Activated T-cell treated with anti-CD3 and anti-CD28 coated beads, Interleukin-2, amount 50 U/mL, for 48 hours (primary cell): Measurements from ENCODE around the gene LGMN.
A peak's percentile ranks its signal among the peaks of the same experiment; 100 is the strongest.
"Not testable (repeated sequence)": the region's sequence is repeated elsewhere in the genome, so short reads cannot be mapped to it uniquely, and the experiment has no call there.

ENCODE experiments used
- DNase-seq, 2 experiments: peaks; one replicate each; pipeline ENCODE4 v3.0.0-alpha.2; 2020

The LGMN gene

DNA sequence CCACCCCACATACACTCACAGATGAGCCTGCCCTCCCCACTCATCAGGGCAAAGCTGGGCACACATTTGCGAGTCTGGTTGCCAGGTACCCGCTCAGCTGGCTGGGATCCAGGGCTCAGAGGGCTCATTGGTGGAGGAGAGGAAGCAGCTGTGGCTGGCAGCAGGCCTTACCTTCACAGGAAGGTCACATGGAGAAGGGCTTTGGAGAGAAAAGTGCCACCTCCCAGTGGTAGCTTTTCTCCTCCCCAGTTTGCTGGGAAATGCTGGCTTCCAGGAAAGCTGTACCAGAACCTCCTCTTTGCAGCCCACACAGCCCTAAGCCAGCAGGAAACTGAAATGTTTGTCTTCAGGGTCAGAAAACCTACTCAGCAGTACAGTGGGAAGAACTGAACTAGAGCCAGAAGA lies 55.6 kb downstream of the LGMN start:
- DNase-seq, result no peak

DNA sequence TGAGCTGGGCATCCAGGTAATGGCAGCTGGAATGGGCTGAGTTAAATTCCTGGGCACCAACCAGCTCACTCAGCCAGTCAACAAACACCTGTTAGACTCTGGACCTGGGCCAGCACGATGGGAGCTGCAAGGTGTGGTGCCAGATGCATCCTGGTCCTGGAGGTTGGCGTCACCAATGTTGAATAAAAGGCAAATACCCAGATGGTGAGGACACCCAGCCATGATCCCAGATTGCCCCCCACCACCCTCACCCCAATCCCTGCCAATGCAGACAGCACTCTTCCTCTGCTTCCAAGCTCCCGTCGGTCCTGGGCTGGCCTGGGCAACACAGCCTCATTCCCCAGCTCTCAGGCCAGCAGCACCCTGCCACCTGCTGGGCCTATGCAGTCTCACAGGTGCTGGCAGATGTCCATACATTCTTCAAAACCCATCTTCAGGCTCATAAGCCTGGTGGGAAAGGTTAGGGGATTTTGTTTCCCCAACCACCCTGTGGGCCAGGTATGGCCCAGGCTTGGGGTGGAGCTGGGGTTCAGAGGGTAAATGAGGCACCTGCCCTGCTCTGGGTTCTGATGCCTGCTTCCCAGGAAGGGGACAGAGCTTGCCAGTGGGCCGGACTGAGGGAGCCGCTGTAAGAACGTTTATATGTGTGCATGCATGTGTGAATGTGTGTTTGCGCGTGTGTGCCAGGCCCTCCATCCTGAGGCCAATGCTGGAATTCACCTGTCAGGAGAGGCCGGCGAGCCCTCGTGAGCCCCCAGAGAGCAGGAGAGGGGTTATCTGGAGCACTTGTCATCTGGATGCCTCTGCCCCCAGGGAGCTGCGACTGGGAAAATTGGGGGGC lies 58.0 kb downstream of the LGMN start:
- DNase-seq, result no peak

DNA sequence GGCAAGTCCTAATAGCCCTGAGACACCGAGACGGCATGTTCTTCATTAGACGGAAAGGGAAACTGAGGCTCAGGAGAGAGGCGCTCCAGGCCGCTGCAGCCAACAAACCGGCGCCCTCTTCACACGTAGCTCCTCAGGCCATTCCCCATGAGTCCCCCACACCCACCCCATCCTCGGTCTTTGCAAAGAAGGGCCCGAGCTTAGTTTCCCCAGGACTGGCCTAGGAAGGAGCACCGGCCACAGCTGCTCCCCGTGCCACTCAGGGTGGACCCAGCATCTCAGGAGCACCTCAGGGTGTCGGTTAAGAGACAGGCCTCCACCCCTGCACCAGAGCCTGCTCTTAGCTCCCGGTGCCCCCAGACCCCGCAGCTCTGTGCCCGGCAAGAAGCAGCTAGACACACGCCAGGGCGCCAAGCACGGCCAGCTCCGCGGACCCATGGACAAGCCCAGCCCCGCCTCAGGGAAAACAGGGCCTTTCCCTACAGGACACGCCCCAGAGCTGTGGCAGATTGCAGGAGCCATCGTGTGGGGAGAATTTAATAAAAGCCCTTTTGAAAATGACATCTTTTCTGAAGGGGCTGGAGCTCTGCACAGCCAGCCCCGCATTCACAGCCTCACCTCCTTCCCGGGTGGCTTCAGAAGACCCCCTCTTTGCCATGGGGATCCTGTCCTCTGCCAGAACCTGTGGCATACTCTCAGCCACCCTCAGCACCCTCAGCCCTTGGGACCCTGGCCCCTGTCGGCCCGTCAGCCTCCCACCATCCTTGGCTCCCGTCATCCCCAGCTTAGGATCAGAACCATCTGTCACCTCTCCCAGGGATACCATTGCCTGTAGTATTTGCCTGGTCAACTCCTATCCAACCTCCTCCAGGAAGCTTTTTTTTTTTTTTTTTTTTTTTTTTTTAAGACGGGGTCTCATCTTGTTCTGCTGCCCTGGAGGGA lies 59.7 kb downstream of the LGMN start:
- DNase-seq, result no peak

DNA sequence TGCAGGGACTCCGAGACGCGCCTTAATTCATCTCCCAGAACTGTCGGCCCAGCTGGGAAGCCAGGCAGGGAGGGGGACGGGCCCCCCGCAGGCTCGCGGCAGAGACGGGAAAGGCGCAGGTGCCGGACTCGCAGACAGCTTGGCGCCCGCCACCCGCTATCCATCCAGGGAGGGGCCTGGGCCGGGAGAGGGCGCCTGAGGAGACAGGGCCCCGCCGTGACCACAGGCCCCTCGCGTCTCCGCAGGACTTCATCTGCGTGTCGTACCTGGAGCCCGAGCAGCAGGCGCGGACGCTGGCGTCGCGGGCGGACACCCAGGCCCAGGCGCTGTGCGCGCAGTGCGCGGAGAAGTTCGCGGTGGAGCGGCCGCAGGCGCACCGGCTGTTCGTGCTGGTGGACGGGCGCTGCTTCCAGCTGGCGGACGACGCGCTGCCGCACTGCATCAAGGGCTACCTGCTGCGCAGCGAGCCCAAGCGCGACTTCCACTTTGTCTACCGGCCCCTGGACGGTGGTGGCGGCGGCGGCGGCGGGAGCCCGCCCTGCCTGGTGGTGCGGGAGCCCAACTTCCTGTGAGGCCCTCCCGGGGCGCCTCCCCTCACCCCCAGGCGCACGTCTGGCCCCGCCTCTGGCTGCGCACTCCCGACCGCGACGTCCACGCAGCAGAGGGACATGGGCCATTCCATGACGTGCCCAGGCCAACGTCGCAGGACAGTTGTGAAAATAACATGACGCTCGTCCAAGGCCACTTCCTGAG lies 60.6 kb downstream of the LGMN start:
- DNase-seq, result no peak

DNA sequence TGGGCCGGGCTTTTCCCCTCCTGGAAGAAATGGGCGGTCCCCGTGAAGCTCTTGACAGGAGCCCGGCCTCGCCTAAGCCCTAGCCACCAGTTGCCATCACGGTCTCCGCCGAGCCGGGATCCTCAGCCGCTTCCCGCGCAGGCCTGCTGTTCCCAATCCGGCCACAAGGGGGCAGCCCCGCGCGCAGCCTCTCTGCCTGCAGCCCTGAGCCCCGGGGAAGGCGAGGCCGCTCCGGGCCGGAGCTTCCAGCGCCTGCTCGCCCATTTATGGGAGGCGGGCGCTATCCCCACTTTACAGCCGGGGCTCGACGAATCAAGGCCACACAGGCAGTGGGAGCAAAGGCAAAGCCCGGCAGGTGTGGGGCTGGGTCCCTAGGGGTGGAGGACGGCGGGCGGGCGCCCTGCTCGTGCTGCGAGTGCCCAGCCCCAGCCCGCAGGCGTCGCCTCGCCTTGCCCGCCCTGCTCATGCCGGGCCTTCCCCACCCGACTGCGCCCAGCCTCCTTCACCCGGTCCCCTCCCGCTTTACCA lies 61.5 kb downstream of the LGMN start:
- DNase-seq, result peak; percentile 88 to 89

DNA sequence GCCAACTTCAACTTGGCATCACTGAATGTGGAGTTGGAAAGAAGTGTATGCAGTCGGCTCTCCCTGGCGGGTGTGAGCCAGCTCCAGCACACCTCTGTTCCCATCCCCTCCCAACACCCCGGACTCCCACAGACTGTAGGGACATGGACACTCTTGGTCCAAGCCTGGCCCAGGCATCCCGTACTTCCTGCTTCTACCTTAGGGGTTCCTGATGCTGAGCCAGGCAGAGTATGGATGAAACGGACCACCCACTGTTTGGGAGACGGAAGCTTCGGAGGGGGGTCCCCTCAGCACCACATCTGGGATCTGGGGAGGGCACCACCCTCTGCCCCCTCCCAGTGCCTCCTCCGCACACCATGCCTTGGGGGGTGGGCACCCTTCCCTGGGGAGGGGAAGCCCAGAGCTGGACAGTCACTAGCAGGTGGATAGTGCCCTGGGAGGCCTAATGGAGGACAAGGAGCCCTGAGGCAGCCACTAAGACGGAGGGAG lies 62.0 kb downstream of the LGMN start:
- no peak for DNase-seq

DNA sequence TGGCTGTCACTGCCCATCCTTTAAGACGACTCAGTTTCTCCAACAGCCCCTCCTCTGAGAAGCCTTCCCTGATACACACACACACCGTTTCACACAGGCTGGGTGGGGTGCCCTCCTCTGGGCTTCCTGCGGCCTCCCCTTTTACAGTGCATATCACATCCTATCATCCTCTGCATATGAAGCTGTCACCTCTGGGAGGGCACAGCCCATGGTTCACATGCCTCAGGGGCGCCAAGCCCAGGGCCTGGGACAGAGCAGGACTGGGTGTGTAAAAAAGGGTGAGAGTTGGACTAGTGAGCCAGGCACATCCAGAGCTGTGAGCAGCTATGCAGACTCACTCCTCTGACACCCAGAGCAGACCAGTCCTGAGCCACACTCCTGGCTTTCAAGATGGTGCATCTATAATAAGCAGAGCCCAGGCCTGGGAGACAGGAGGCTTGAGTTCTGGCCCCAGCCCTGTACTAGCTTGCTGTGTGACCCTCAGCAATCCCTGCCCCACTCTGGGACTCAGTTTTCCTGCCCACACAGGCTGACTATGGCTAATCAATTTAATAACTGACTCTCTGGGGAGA lies 62.6 kb downstream of the LGMN start:
- no peak for DNase-seq

DNA sequence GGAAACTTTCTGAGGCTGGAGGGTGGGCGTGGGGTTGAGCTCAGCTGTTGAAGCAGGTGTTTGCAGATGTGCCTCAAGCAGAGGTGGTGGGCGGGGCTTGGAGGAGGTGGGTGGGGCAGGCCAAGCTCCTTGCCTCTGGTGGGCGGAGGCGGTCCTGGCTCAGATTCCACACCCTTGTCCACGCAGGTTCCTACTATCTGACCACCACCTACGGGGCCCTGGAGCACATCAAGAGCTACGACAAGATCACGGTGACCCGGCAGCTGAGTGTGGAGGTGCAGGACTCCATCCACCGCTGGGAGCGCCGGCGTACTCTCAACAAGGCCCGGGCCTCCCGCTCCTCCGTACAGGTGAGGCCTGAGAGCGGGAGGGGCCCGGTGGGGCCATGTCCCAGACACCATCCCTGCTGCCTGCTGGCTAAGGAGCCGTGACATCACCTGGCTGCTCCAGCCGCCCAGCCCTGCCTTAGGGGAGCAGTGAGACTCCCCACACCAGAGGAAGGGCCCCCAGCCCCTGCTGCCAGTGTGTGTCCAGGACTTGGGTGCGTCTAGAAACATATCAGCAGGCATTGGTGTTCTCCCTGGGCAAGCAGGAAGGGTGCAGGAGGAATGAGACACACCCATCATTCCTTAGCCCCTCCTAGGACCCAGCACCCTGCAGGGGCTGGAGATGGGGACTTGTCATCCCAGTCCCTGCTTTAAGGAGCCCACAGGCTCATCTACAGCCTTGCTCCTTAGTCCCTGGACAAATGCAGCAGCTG lies 63.4 kb downstream of the LGMN start:
- no peak for DNase-seq

DNA sequence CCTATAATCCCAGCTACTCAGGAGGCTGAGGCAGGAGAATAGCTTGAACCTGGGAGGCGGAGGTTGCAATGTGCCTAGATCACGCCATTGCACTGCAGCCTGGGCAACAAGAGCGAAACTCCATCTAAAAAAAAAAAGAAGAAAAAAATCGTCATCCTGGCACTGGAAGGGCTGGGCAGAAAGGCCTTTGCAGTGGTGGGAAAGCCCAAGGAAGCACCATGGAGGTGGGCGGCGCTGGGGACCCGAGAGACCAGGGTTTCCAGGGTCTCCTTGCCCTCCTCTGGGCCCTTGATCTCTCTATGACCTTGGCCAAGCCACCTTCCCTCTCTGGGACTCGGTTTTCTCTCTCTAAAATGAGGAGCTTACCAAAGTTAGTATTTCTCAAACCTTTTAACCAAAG lies 65.4 kb downstream of the LGMN start:
- no peak for DNase-seq

DNA sequence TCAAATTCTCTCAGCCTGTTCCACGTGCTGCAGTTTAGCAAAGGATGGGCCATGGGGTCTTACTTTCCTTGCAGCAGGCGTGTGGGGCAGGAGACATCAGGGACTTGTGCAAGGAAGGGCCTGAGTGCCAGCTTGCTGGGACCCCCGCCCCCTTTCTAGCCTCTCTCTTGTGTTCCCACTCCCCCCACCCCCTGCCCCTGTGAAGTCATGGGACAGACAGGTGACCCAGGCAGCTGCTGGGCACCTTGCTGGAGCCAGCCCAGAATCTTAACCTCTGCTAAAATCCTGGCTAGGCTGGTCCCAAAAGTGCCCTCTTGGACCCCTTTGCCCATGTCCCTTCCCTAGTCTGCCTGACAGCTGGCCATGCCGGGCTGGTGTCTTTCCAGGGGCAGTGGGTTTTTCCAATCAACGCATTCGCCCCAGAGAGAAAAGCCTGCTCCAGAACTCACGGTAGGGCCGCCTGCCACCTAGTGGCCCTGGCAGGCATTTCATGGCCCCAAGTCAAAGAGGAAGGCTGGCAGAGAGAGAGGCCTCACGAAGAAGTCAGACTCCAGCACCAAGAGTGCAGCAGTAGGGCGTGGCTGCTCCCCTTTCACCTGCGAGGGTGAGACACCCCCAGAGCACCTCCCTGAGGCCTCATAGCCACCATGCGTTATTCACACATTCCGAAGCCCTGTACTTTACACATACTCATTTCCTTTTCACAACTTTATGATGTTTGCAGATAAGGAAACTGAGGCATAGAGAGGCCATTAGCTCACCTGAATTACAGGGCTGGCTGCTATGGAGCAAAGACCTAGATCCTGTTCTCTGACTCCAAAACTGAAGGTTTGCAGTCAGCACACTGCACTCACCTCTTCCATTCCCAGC lies 67.4 kb downstream of the LGMN start:
- peak; percentile 85 to 87 for DNase-seq

DNA sequence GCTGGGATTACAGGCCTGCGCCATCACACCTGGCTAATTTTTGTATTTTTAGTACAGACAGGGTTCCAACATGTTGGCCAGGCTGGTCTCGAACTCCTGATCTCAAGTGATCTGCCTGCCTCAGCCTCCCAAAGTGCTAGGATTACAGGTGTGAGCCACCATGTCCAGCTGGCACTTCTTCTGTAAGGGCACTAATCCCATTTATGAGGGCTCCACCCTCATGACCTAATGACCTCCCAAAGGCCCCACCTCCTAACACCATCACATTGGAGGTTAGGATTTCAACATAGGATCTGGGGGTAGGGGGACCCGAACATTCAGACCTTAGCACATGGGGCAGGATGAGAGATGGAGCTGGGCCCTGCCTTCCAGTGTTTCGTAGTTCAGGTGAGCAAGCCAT lies 68.1 kb downstream of the LGMN start:
- not testable (repeated sequence) for DNase-seq

DNA sequence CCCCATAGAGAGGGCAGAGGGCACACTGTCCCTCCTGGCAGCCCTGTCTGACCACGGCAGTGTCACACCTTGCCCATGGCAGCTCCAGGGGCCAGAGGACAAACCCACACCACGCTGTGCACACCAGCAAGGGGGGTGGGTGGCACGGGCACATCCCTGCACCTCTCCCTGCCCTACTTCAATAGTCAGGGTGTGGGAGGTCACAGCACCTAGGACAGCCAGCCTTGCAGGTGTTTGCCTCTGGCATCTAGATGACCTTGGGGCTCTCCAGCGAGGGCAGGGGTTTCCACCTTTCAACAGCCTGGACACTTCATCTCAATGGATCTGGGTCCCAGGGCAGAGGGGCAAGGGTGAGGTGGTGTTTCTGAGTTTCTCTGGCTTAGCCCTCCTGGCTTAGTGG lies 69.2 kb downstream of the LGMN start:
- DNase-seq, result no peak

DNA sequence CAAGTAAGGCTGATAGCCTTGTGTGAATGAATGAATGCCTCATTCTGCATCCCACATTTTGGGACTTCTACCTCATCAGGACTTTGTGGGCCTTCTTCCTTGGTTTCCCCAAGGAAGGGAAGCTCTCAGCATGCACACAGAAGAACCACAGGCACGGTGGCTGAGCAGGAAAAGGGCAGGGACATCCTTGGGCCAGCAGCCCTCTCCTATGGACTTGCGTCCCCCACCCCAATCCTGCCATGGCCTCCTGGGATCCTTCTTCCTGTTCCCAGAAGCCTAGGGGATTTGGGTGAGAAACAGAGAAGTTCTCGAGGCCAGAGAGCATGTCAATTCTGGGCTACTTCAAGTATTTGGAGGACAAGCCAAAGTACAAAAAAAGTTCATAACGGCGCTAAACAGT lies 69.7 kb downstream of the LGMN start:
- DNase-seq, result no peak

DNA sequence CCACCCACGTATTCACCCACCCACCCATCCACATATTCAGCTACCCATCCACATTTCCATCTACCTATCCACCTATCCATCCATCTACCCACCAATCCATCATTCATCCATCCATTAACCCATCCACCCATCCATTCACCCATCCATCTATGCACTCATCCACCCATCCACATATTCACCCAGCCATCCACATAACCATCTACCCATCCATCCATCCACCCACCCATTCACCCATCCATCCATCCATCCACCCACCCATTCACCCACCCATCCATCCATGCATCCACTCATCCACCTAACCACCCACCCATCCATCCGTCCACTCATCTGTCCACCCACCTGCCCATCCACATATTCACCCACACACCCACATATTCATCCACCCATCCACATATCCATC lies 70.5 kb downstream of the LGMN start:
- no peak for DNase-seq

DNA sequence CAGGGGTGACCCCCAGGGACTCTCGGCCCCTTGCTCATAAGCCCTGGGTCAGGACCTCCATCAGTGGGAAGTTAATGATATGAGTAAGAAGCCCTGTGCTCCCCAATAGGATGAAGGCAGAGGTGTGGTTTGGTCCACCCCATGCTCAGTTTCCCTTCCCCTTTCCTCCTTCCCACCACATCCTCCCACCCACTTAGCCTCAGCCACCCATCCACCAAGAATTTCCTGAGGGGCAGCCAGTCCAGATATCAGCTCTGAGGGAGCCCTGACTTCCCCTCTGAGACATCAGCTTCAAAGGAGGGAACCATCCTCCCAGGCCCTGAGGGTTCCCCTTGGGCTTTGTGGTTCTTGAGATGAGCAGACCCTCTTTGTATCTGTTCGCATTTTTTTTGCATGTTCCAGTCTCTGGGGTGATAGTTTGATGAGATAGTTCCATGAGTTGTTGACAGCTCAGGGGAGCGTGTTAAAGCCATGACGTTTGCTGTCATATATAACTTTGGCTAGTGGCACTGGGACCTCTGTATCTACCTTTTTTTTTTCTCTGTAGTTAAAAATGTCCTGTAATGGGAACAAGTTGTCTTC lies 71.2 kb downstream of the LGMN start:
- DNase-seq, result peak; percentile 82 to 84

DNA sequence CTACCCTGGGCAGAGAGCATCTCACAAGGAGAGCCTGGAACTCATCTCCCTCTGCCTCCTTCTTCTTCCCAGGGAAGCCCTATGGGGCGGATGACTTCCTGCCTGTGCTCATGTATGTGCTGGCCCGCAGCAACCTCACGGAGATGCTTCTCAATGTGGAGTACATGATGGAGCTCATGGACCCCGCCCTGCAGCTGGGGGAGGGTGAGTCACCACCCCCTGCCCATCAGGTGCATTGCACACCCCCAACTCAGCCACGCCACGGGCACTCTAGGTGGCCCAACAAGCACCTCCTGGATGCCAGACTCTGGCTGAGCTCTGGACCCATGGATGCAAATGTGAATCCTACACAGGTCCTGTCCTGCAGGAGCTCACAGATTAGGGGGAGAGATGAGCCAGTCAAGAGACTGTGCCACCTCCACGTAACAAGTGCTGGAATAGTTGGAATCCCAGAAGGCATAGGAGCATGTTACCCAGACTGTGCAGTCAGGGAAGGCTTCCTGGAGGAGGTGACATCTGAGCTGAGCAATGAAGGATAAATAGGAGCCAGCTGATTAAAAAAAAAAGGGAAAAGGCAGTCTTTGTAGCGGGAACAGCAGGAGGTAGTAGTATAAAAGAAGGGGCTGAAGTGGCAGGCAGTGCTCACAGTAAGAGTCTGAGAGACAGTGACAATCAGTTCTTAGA lies 71.9 kb downstream of the LGMN start:
- no peak for DNase-seq

DNA sequence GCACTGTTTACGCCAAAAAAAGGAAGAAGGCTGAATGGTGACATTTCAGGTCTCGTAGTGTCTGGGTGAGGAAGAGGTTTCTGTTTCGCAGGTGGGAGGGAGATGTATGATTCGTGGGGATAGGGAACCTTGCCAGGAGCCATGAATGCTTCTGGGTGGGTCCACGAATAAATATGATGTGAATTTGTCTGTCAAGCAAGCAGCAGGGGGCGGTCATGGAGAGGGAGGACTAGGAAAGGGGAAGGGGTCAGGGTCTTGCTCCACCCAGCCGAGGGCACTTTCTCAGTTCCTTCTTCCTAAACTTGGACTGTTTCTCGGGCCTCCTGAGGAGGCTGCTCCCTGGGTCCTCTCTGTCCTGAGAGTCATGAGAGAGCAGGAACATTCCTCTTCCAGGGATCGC lies 72.5 kb downstream of the LGMN start:
- no peak for DNase-seq

DNA sequence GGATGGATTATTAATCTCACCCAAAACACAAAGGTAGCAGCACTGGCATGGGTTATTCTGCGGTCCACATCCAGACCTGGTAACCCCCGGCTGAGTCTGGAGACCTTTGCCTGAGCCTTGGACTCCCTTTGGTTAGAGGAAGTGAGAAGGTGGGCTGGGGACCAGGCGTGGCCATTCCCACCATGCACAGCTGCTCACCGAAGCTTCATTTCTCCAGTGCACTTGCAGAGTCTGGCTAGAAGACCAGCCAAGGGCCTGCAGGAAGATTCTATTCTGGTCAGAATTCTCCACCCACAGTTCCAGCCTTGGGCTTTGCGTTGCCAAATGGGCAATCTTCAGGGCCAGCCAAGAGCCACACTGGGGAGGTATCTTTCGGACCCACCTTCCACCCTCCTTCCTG lies 73.0 kb downstream of the LGMN start:
- DNase-seq, result no peak

DNA sequence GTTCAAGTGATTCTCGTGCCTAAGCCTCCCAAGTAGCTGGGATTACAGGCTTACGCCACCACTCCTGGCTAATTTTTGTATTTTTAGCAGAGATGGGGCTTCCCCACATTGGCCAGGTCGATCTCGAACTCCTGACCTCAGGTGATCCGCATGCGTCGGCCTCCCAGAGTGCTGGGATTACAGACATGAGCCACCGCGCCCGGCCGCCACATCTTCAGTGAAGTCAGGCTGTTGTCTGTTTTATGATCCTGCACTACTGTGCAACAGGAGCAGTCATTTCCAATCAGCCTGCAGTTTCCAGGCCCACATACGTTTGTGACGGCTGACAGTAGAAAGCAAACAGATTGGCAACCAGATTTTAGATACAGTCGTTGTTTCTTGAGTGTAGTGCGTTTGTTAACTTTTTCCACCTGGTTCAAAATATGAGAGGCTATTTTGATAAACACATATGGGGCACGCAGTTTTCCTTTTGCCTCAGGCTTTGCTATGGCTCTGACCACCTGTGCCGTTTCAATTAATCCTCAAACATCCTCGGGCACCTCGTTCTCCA lies 74.8 kb downstream of the LGMN start:
- no peak for DNase-seq
